PC-3 (cell line): ENCODE data around the gene MEF2C. TPM values are rescaled to one million over a fixed set of nuclear protein-coding genes. Genes with fewer than 3 reads are reported as not detected.

Source experiments
- ATAC-seq: fragments of 200-7000 bp; cut with Tn5 transposase; 2 replicates; pipeline ENCODE4 v1.9.1; 2020; ENCODE audit warnings: mild to moderate bottlenecking, moderate library complexity
- BruUV-seq: library from RNA; stranded (reverse); fragments of 400-500 nt; replicated peaks from 2 replicates; lab custom pipeline; 2021; lab: Mats Ljungman, UMichigan
- CTCF ChIA-PET: fragments of 300-600 bp; sonication (Branson Sonifier 250); formaldehyde crosslinking; loops from one replicate; lab custom pipeline; 2022; ENCODE audit warnings: antibody characterized with exemption; lab: Charles Lee
- POLR2A ChIA-PET: fragments of 300-600 bp; sonication (Branson Sonifier 250); formaldehyde crosslinking; loops from one replicate; lab custom pipeline; 2022; ENCODE audit warnings: antibody characterized with exemption; ENCODE audit not compliant: unreplicated experiment; lab: Charles Lee
- DNase-seq: peaks from one replicate; pipeline ENCODE4 v3.0.0-alpha.2; 2015
- H2AFZ ChIP-seq: fragments of 300-600 bp; sonication (generic); 2 replicates; pipeline ENCODE4 v1.6.0; 2016; ENCODE audit warnings: antibody characterized with exemption, low read length
- H3F3A ChIP-seq: fragments of 300-600 bp; sonication (generic); one replicate; pipeline ENCODE4 v1.6.0; 2017; ENCODE audit warnings: antibody characterized with exemption, low read length, control low read depth, mild to moderate bottlenecking; ENCODE audit not compliant: unreplicated experiment
- H3K27ac ChIP-seq: fragments of 300-600 bp; sonication (generic); 2 replicates; pipeline ENCODE4 v1.5.1; 2016; ENCODE audit warnings: mild to moderate bottlenecking, low read length
- H3K27me3 ChIP-seq: fragments of 300-600 bp; sonication (generic); 2 replicates; pipeline ENCODE4 v1.6.1; 2016; ENCODE audit warnings: low read length, mixed read lengths
- H3K36me3 ChIP-seq: fragments of 300-600 bp; sonication (generic); 2 replicates; pipeline ENCODE4 v1.6.1; 2016; ENCODE audit warnings: low read depth, mixed run types, low read length, mixed read lengths
- H3K4me1 ChIP-seq: fragments of 300-600 bp; sonication (generic); 2 replicates; pipeline ENCODE4 v1.5.1; 2016; ENCODE audit warnings: low read length; ENCODE audit not compliant: insufficient read depth
- H3K4me2 ChIP-seq: fragments of 300-600 bp; sonication (generic); 2 replicates; pipeline ENCODE4 v1.6.0; 2016; ENCODE audit warnings: low read length
- H3K4me3 ChIP-seq: fragments of 300-600 bp; sonication (generic); 2 replicates; pipeline ENCODE4 v1.5.1; 2016; ENCODE audit warnings: mild to moderate bottlenecking, low read length, mixed read lengths
- H3K79me2 ChIP-seq: fragments of 300-600 bp; sonication (generic); 2 replicates; pipeline ENCODE4 v1.6.1; 2017; ENCODE audit warnings: low read length, mixed read lengths
- H3K9ac ChIP-seq: fragments of 300-600 bp; sonication (generic); 2 replicates; pipeline ENCODE4 v1.6.0; 2016; ENCODE audit warnings: mild to moderate bottlenecking, low read length
- H3K9me2 ChIP-seq: fragments of 300-600 bp; sonication (generic); replicated peaks from 2 replicates; pipeline ENCODE4 v1.6.1; 2016; ENCODE audit warnings: mixed run types, low read length, mixed read lengths
- H3K9me3 ChIP-seq: fragments of 300-600 bp; sonication (generic); 2 replicates; pipeline ENCODE4 v1.6.1; 2016; ENCODE audit warnings: low read length, mixed read lengths
- H4K20me1 ChIP-seq: fragments of 300-600 bp; sonication (generic); 2 replicates; pipeline ENCODE4 v1.6.1; 2016; ENCODE audit warnings: low read length, mixed read lengths
- CTCF ChIP-seq: fragments of 300-600 bp; sonication (generic); conservative IDR thresholded peaks from 2 replicates; pipeline ENCODE4 v1.5.1; 2017; ENCODE audit warnings: antibody characterized with exemption, low read depth, mild to moderate bottlenecking, low read length
- EZH2 ChIP-seq: fragments of 300-600 bp; sonication (generic); IDR thresholded peaks from one replicate; pipeline ENCODE4 v1.6.1; 2017; ENCODE audit warnings: antibody characterized with exemption, mild to moderate bottlenecking, low read length; ENCODE audit not compliant: unreplicated experiment
- EZH2phosphoT487 ChIP-seq: fragments of 300-600 bp; sonication (generic); IDR thresholded peaks from 2 replicates; pipeline ENCODE4 v1.6.1; 2018; ENCODE audit warnings: mild to moderate bottlenecking, antibody characterized with exemption, low read length, borderline replicate concordance
- intact Hi-C: fragments of 100-400 bp; cut with micrococcal nuclease; formaldehyde crosslinking; loops from 2 replicates; pipeline ENCODE4 v1.9.0; 2023
- total RNA-seq: library from RNA; depleted of rRNA; stranded (reverse); fragments of >200 nt; gene quantifications from 2 replicates; pipeline ENCODE4 v1.2.3, GENCODE V29; 2014

MEF2C gene
- total RNA-seq, 1 experiment from 2014 or later, result 8.0 TPM

GRCh38 chr5:88892669-88893068 is 9.7 kb upstream of the MEF2C start:
- Histone ChIP-seq H3K4me3 (no peak overlapping the region), H2AFZ (no peak overlapping the region), H3K9me3 (no peaks in the 10 kb centered on the region), H3K9ac (no peak overlapping the region), H3K36me3 (no peaks in the 10 kb centered on the region), H3K79me2 (no peaks in the 10 kb centered on the region), H3F3A (no peaks in the 10 kb centered on the region), H3K27me3 (no peaks in the 10 kb centered on the region), H3K4me2 (no peak overlapping the region), H4K20me1 (no peaks in the 10 kb centered on the region), H3K9me2 (no peaks in the 10 kb centered on the region), H3K27ac (no peak overlapping the region), H3K4me1 (no peaks in the 10 kb centered on the region)
- BruUV-seq, result no TSS peak
- DNase-seq, result no peak
- CTCF ChIA-PET, result no interaction called here
- intact Hi-C loops, result no loop called here
- TF ChIP-seq EZH2phosphoT487 (no peak), EZH2 (no peak), CTCF (no peak)
- no peak for ATAC-seq
- POLR2A ChIA-PET, result no interaction called here

GRCh38 chr5:88890070-88890781 is 7.2 kb upstream of the MEF2C start:
- peak overlapping the region; percentile 43 for H3K9ac ChIP-seq

More at GRCh38 chr5:88890070-88890781, 7.2 kb upstream of the MEF2C start:
- Histone ChIP-seq H3K79me2 (no peaks in the 10 kb centered on the region), H3K9me2 (no peaks in the 10 kb centered on the region), H3K4me3 (peak overlapping the region; percentile 55), H3K27me3 (no peaks in the 10 kb centered on the region), H3K4me2 (peak overlapping the region; percentile 62), H2AFZ (peak overlapping the region; percentile 47), H3K4me1 (0 out of 2 replicates have a peak, but pooled peaks cover under 1% of the 10 kb centered on the region), H3K36me3 (no peaks in the 10 kb centered on the region), H4K20me1 (no peaks in the 10 kb centered on the region), H3K9me3 (no peaks in the 10 kb centered on the region), H3F3A (no peaks in the 10 kb centered on the region), H3K27ac (no peak overlapping the region)
- DNase-seq (no peak), ATAC-seq (no peak; the same call in 1 of the 2 replicates)
- ChIA-PET CTCF (no interaction called here), POLR2A (interaction anchor here (0.6 kb wide), 2 partner anchors 12 to 113 kb away, joined by 3 to 5 read pairs; no protein-coding TSS in a partner anchor)
- BruUV-seq, result no TSS peak
- TF ChIP-seq CTCF (no peak), EZH2 (no peak), EZH2phosphoT487 (no peak)
- intact Hi-C loops, result no loop called here
